T-helper 1 cell treated with Interleukin-12 subunit alpha and Interleukin-12 subunit beta and Interleukin-4 antibody, amounts not matched to agents 30 ng/mL and 1 ng/mL, for 36 hours (primary cell): ENCODE data around the gene SCN4B. TPM values are rescaled to one million over a fixed set of nuclear protein-coding genes. Genes with fewer than 3 reads are reported as not detected.

ENCODE experiments used
- intact Hi-C: fragments of 100-400 bp; cut with micrococcal nuclease; formaldehyde crosslinking; loops from one replicate; pipeline ENCODE4 v1.15.1; 2024
- total RNA-seq: library from RNA; stranded (reverse); gene quantifications from 2 replicates; pipeline ENCODE4 v1.2.3, GENCODE V29; 2022

The SCN4B gene
- total RNA-seq, 1 donor from 2014 or later, result 0.29 TPM

DNA sequence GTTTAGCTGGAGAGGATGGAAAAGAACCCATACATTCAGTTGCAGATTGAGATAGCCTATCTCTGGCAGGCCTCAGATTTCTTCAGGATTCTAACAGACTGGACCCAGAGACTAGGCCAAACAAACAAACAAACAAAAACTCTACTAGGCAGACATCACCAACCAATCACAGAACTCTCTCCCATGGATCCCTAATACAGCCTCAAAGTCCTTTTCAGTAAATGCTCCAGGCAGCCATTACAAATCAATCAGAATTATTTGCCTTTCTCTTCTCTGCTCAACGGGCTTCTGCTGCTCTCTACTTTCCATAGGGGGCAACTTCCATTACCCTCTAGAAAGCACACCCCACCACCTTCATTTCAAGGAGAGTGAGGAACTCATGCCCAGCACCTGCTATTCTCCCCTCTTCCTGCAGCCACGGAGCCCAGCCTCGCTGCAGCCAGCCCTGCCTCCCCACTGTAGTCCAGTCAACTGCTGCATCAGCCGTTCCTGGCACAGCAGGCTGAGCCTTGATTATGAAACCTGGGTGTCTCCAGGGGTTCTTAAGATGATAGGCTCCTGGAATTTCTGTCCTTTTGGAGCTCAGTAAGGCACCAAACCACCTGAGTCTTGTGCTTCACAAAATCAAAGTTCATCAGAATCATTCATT, 46.8 kb downstream of the SCN4B start:
- intact Hi-C loops, result no loop called here

DNA sequence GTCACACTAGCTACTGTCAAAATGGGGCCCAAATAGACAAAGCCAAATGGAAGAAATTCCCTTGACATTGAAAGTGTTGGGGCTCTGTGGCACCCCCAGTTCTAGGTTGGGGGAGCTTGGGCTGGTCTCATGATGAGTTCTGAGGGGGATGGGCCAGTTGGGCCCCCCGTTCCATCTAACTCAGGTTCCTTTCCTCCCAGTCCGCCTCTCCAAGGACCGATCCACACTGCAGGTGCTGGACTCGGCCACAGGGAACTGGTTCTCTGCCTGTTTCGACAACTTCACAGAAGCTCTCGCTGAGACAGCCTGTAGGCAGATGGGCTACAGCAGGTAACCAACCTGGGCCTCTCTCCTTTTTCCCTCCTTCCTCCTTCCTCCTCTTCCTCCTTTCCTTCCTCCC, 48.1 kb downstream of the SCN4B start:
- intact Hi-C loops, result no loop called here

DNA sequence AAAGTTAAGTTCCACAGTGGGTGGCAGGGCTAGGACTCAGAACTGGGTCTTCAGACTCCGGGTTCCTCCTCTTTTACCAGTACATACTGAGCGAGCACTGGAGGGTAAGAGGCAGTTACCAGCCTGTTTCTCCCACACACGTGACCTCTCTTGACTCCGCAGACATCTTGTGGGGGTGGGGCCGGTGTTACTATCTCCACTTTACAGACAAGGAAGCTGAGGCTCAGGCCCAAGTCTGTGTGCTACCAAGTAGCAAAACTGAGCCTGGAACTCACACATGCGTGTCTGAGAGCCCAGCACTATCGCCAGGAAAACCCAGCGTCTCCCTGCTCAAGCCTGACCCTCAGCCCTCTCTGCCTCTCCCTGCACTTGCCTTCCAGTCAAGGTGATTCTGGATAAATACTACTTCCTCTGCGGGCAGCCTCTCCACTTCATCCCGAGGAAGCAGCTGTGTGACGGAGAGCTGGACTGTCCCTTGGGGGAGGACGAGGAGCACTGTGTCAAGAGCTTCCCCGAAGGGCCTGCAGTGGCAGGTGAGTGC, 49.8 kb downstream of the SCN4B start:
- intact Hi-C loops, result no loop called here

DNA sequence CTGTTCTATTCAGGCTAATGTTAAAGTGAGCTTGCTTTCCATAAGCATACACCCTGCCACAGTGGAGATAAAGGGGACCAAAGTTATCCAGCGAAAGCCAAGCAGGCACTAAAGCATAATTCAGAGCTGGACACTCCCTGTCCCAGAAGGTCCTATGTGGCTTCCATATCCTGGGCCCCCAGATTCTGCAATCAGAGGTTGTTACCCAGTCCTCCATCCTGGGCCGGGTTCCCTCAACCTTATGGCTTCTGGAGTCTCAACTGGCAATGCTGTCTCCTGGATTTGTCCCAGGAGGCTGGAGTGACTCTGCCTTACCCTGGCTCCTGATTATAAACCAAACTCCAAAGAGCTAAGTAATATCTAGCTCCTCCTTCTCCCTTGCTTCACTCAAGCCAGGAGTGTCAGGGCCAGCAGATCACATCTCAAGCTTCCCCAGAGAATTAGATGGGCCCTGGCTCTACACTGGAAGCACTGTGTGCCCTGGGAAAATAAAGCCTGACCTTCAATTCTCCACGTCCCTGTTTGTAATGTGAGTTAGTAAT, 51.9 kb downstream of the SCN4B start:
- intact Hi-C loops, result no loop called here

DNA sequence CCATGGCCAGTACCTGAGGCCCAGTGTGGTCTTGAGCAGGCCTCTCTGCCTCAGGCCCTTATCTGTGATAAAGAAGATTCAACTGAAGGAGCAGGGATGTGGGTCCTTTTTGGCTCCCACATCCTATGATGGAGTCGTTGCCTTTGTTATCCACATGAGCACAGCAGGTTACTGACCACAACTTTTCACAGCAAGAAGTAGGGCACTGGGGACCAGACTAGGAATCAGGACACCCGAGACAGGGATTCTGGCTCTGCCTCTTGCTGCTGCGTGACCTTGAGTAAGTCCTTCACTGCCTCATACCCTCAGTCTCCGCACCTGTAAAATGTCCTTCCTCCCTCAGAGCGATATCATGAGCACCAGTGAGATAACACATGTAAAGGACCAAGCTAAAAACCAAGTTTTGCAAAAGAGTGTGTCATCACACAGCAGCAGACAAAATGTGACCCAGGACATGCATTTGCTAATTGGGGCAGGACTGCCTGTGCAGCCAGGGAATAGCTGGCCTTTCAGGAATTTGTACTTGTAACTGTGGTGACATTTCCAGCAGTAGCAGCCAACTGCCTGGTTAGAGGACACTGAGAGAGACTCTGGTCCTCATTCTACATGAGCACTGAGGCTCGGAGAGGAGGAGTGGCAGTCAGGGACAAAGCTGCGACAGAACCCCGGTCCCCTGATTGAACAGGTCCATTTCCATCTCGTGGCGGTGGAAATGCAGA, 52.6 kb downstream of the SCN4B start:
- intact Hi-C loops, result no loop called here

DNA sequence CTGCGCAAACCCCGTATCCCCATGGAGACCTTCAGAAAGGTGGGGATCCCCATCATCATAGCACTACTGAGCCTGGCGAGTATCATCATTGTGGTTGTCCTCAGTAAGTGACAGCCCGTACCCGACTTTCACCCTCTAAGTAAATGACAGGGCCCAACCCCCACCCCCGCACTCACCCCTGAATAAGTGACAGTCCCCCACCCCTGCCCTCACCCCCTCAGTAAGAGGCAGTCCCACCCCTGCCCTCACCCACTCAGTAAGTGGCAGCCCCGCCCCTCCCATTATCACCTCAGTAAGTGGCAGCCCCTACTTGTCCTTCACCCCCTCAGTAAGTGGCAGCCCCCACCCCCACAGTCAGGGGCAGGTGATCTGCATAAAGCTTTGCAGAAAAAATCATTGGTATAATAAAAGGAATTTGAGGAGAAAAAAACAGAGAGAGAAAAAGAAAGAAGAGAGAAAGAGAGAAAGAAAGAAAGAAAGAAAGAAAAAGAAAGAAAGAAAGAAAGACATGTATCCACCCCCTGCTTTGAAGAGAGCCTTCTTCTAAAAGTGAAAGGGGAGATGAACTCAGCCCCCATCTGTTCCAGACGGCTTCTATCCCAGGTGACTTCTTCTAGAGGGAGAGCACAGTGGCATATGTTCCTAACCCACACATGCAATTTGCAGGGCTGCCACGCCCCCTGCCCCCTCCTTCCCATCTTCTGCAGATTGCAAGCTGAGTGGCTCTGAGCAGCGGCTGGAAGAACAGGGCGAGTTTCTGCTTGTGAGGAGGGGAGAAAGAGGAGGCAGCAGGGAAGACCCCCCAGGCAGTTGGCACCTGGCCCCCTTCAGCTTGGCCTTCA, 53.4 kb downstream of the SCN4B start:
- intact Hi-C loops, result no loop called here

DNA sequence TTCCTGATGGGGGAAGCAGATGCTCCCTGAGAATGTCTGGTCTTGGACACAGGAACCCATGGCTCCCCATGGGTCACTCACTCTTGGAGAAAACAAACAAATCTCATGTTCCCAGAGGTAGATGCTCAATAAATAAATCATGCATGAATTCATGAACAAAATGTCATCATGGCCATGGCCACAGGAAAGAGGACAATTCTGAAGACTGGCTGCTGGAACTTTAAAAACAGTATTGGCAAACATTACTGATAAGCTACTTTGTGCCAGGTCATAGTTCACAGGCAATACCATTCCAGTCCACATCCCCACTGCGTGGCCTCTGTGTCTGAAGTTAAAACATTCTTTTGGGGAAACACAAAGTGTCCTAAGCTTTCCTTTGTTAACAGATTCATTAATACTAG, 56.7 kb downstream of the SCN4B start:
- intact Hi-C loops, result no loop called here

DNA sequence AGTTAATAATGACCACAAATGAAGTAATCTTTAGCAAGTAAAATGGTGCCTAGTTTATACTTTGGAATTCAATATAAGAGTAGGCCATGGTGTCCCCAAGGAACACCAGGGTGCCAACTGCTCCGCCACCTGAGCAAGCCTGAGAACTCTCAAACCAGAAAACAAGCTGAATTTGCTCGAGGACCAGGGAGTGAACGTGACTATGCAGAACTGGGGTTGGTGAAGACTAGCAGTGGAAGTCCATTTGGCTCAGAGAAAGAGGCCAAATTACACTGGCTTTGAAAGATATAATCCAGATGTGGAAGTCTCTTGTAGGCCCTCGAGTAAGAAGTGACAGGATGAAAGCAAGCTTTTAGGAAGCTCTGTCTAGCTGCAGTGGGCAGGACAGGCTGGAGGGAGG, 57.1 kb downstream of the SCN4B start:
- intact Hi-C loops, result no loop called here

DNA sequence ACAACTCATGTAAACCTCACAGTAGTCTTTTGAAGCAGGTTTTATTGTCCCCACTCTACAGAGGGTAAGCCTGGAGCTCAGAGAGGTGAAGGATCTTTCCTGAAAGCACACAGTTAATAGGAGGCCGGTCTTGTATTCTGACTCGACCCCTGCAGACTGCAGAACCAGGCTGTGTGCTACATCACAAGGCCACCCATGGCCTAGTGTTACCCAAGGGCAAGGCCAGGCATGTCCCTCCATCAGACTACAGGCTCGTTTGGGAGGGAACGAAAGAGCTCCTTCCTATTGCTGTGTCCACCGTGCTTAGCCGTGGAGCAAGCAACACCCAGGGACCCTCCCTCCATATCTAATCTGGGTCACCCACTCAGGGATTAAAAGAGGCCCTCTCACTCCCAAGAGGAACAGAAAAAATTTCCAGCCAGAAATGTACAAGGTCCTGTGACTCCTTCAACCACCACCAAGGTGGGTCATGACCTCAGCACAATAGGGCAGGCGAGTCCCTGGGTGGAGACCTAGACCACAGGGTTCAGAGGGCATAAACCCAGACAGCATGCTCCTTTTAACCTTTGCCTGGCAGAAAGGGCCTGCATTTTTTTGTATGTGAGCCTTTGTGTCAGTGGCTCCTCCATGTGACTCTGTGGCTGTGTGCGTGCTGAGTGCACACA, 59.6 kb downstream of the SCN4B start:
- intact Hi-C loops, result no loop called here

DNA sequence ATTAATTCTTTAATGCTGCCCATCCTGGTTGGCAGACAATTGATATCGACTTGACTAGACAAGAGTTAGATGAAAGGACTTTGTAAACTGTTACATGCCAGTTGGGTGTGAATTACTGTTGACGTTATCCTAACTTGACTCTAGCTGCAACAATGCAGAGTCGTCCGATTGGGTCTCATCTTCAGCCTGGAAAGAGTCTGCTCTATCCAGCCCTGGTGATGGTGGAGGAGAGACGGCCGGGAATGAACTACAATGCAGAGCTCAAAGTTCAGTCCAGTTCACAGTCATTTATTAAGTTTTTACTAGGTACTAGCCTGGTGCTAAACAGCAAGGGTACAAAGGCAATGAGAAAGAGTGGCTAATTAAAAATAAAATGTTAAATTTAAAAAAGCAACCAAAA, 60.9 kb downstream of the SCN4B start:
- intact Hi-C loops, result no loop called here

DNA sequence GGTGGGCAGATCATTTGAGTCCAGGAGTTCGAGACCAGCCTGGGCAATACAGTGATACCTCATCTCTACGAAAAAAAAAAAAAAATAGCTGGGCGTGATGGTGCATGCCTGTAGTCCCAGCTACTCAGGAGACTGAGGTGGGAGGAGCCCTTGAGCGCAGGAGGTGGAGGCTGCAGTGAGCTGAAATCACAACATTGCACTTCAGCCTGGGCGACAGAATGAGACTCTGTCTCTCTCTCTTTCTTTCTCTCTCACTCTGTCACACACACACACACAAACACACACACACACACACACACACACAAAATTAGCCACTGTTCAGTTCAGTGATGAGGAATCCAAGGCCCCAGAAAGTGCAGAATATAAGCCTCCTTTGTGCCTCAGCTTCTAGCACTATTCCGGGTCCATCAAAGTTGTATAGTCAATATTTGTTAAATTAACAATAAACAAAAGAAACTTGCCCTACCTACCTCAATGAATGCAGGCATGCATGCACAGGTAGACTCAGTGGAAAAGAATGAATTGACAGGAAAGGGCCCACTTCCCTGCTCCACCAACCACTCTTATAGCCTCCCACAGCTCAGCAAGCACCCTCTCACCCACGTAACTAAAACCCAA, 62.0 kb downstream of the SCN4B start:
- intact Hi-C loops, result no loop called here

DNA sequence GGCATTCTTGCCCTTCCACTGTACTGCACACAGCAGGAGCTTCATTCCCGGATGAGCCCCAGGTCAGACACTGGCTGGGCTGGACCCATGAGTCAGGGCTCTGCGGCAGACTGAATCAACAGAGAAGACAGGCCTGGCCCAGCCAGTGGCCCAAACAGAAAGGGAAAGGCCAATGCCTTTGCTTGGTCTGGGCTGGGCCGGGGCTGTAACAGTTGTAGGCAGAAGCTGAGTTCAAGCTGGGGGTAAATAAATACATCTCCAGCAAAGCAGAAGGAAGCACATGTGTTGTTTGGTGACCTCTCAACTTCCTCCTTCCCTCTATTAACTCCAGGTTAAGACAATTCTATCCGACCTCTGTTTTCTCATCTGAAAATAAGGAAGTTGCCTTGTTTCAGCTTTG, 64.1 kb downstream of the SCN4B start:
- intact Hi-C loops, result no loop called here

DNA sequence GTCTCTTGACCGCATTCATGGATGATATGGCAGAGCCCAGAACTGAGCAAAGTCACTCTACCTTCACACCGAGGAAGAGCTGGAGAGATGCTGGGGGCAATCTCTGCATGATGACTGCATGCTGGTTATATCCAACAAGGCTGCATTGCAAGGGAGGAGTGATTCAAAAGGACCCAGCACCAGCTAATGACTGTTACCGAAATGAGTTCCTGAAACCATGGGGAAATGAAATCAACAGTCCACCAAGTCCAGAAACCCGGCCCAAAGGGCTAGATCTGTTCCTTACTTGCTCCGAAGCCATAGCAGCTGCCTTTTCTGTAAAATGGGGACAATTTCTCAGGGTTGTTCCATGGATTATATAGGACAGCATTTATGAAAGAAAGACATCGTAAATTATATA, 64.7 kb downstream of the SCN4B start:
- intact Hi-C loops, result no loop called here

DNA sequence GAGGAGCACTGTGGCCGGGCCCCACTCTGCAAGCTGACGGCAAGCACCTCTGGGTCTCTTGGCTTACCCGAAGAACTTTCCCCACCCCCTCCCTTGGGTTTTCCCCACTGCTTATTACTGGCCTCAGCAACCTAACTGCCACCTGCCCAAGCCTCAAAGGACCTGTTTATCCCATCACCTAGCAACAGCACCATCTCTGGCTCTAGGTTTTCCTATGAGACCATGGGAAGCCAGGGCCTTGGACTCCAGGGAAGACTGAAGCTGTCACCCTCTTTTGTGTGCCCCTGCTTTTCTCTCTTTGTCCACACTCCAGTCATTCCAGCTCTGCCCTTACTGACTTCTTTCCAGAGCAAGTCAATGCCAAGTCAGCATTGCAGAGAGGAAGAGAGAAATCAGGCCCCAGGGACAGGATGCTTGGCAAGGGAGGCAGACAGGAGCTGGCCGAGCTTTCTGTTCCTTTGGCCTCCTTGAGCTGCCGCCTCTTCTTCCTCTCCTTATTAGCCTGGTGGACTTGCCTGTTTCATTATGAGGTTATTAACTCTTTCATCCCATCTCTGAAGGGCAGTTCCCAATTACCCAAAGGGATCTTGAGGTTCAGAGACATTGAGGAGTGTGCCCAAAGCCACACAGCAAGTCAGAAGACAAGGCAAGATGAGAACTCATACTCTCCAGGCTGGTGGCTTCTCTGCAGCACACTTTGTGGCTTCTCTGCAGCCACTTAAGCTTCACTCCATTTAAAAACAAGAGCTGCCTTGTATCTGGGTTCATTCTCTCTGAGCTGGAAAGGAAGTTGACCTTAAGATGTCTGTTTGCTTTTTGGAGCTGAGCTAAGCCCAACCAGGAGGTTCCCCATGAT, 65.5 kb downstream of the SCN4B start, which contains the start of gene SMIM35:
Gene SMIM35, minus strand, starts transcription at position 51 of the 856 bp plus-strand sequence. CDS start 206 bp downstream, outside the sequence.
- intact Hi-C loops, result no loop called here

DNA sequence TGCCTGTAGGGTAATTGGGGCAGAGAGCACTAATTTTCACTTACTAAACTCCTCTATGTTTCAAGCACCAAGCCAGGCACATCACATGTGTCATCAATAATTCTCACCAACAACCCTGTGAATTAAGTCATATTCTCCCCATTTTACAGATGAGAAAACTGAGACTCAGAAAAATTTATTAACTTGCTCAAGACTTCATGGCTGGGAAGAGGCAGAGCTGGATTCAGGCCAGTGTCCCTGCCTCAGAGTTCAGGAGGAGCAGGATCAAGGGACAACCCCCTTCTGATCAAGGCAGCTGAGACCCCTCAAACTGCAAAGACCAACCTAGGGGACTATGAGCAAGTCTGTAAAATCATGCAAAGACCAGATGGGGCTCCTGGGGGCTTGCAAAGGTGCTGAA, 68.0 kb downstream of the SCN4B start:
- intact Hi-C loops, result no loop called here

DNA sequence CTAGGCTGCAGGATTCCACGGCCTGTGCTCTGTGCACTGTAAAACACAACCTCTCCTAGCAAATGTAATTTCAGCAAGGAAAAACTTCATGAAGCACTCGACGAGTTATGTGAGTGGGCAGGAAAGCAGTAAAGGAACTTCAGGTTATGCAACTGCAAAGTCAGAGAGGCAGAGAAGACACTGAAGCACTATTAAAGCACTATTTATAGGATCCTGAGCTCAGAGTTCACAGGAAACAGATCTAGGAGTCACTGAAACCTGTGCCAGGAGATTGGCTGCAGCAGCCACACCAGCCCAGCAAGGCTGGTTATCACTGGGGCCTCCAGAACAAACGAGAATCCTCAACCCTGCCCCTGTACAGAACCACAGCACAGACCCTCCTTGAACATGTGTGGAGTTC, 68.4 kb downstream of the SCN4B start:
- intact Hi-C loops, result no loop called here
